Measurements from ENCODE around the gene ZNF236.

DNA sequence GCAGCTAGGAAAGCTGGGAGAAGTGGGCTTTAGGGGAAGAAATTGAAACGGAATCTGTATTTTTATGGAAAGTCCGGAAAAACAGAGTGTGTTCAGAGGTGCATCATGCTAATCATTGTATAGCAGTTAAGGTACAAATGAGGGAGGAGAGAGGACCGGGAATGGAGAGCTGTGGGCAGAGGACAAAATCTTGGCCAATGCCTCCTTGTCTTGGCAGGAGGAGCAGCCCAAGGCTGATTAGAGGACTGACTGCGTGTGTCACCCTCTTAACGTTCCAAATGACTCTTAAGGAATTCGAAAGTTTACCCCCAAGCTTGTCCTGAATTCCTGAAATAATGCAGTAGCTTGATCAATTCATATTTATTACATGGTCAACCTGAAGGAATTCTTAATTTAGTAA is 81.0 kb downstream of the ZNF236 start:
- TF ChIP-seq, protein P1, sequence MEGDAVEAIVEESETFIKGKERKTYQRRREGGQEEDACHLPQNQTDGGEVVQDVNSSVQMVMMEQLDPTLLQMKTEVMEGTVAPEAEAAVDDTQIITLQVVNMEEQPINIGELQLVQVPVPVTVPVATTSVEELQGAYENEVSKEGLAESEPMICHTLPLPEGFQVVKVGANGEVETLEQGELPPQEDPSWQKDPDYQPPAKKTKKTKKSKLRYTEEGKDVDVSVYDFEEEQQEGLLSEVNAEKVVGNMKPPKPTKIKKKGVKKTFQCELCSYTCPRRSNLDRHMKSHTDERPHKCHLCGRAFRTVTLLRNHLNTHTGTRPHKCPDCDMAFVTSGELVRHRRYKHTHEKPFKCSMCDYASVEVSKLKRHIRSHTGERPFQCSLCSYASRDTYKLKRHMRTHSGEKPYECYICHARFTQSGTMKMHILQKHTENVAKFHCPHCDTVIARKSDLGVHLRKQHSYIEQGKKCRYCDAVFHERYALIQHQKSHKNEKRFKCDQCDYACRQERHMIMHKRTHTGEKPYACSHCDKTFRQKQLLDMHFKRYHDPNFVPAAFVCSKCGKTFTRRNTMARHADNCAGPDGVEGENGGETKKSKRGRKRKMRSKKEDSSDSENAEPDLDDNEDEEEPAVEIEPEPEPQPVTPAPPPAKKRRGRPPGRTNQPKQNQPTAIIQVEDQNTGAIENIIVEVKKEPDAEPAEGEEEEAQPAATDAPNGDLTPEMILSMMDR (conservative IDR thresholded peaks at IDR 0.05; ENCODE audit: low read length): no peak
- no peak for TF ChIP-seq EZH2phosphoT487 (IDR thresholded peaks at IDR 0.05; ENCODE audit: borderline replicate concordance, low read depth, low read length)
